Naive thymus-derived CD4-positive, alpha-beta T cell (primary cell): ENCODE measurements around the gene UGT1A10. TPM values are rescaled to one million over a fixed set of nuclear protein-coding genes. Genes with fewer than 3 reads are reported as not detected.

Experiments
- ATAC-seq: fragments of 150-1000 bp; cut with Tn5 transposase; 2 replicates; pipeline ENCODE4 v1.10.0; 2021; ENCODE audit warnings: mild to moderate bottlenecking, moderate library complexity
- CTCF ChIA-PET: fragments of 350-600 bp; sonication (Branson Sonifier 250); formaldehyde crosslinking; loops from one replicate; lab custom pipeline; 2021; ENCODE audit warnings: antibody characterized with exemption; lab: Charles Lee
- POLR2A ChIA-PET: fragments of 350-600 bp; sonication (Branson Sonifier 250); formaldehyde crosslinking; loops from one replicate; lab custom pipeline; 2021; ENCODE audit warnings: antibody characterized with exemption, inconsistent platforms; lab: Charles Lee
- DNase-seq, 9 donors: peaks; one replicate each; pipeline versions ENCODE4 v3.0.0 to v3.0.0-alpha.2; 2020 to 2022; ENCODE audit warnings: mixed read lengths in 1 of 9
- H3K27ac ChIP-seq: one replicate; pipeline ENCODE4 v1.7.0; 2013; ENCODE audit warnings: mild to moderate bottlenecking, low read depth, low read length, moderate library complexity
- H3K27me3 ChIP-seq, 2 donors: one replicate each; pipeline ENCODE4 v1.7.0; 2013; ENCODE audit warnings: low read length in 2 of 2, mild to moderate bottlenecking in 2 of 2, moderate library complexity in 2 of 2; ENCODE audit not compliant: control insufficient read depth in 2 of 2, insufficient read depth in 2 of 2
- H3K36me3 ChIP-seq, 3 experiments: 1 replicate in 2 of 3; 2 replicates in 1 of 3; pipeline ENCODE4 v1.7.0; 2013; ENCODE audit warnings: low read length in 3 of 3, mild to moderate bottlenecking in 3 of 3, moderate library complexity in 1 of 3; ENCODE audit not compliant: insufficient read depth in 3 of 3, control insufficient read depth in 2 of 3
- H3K4me1 ChIP-seq, 2 donors: one replicate each; pipeline ENCODE4 v1.7.0; 2013; ENCODE audit warnings: low read length in 2 of 2, mild to moderate bottlenecking in 2 of 2, moderate library complexity in 1 of 2; ENCODE audit not compliant: control insufficient read depth in 2 of 2, insufficient read depth in 2 of 2
- H3K4me3 ChIP-seq: 2 replicates; pipeline ENCODE4 v1.7.0; 2013; ENCODE audit warnings: mild to moderate bottlenecking, low read length
- H3K9me3 ChIP-seq, 3 experiments: 1 replicate in 2 of 3; 2 replicates in 1 of 3; pipeline ENCODE4 v1.7.0; 2013; ENCODE audit warnings: low read length in 3 of 3; ENCODE audit not compliant: control insufficient read depth in 2 of 3
- H3K27ac Mint-ChIP-seq, 9 donors: one replicate each; pipeline ENCODE4 v1.8.0; 2020 to 2022; ENCODE audit warnings: mixed read lengths in 9 of 9, mild to moderate bottlenecking in 8 of 9, moderate library complexity in 5 of 9, inconsistent platforms in 2 of 9
- H3K27me3 Mint-ChIP-seq, 5 donors: one replicate each; pipeline ENCODE4 v1.8.0; 2021 to 2022; ENCODE audit warnings: mixed read lengths in 5 of 5, mild to moderate bottlenecking in 1 of 5
- H3K36me3 Mint-ChIP-seq, 5 donors: one replicate each; pipeline ENCODE4 v1.8.0; 2020 to 2022; ENCODE audit warnings: mixed read lengths in 5 of 5, mild to moderate bottlenecking in 3 of 5, inconsistent platforms in 1 of 5
- H3K4me1 Mint-ChIP-seq, 7 donors: one replicate each; pipeline ENCODE4 v1.8.0; 2020 to 2022; ENCODE audit warnings: mixed read lengths in 7 of 7, mild to moderate bottlenecking in 3 of 7, inconsistent platforms in 1 of 7
- H3K4me3 Mint-ChIP-seq, 10 donors: one replicate each; pipeline ENCODE4 v1.8.0; 2020 to 2022; ENCODE audit warnings: mild to moderate bottlenecking in 10 of 10, mixed read lengths in 10 of 10, moderate library complexity in 6 of 10, inconsistent platforms in 2 of 10
- H3K9me3 Mint-ChIP-seq, 11 donors: one replicate each; pipeline ENCODE4 v1.8.0; 2020 to 2022; ENCODE audit warnings: mixed read lengths in 11 of 11, mild to moderate bottlenecking in 4 of 11, inconsistent platforms in 1 of 11, moderate library complexity in 1 of 11
- intact Hi-C, 2 donors: fragments of 100-400 bp; cut with micrococcal nuclease; formaldehyde crosslinking; loops; one replicate each; pipeline ENCODE4 v1.15.1; 2023
- polyA plus RNA-seq, 2 donors: library from polyadenylated mRNA; unstranded; fragments of 300-500 nt; fragmentation: Illumina TruSeq; gene quantifications; one replicate each; pipeline ENCODE4 v1.2.3, GENCODE V29; 2021
- total RNA-seq, 6 experiments: library from RNA in 5 of 6; stranded (reverse) in 5 of 6; gene quantifications; 1 replicate in 5 of 6; 2 replicates in 1 of 6; pipeline ENCODE4 v1.2.3 and lab custom pipeline; 2021 to 2026

Gene UGT1A10
- total and polyA plus RNA-seq, 7 experiments from 2014 or later: not detected

GRCh38 chr2:233668605-233669260, 32.5 kb downstream of the UGT1A10 start:
- Histone ChIP-seq H3K9me3 (no peaks in the 10 kb centered on the region), H3K4me3 (no peak overlapping the region), H3K4me1 (no peaks in the 10 kb centered on the region), H3K36me3 (no peaks in the 10 kb centered on the region), H3K27me3 (no peaks in the 10 kb centered on the region), H3K27ac (no peak overlapping the region)
- ChIA-PET CTCF (no interaction called here), POLR2A (no interaction called here)
- no peak for DNase-seq
- intact Hi-C loops: no loop called here
- Mint-ChIP-seq H3K4me3 (no peak overlapping the region), H3K9me3 (peaks cover 0 to 39% (median 9%) of the 10 kb centered on the region in 11 donors), H3K27me3 (peaks cover 15 to 57% (median 38%) of the 10 kb centered on the region in 5 donors), H3K27ac (no peak overlapping the region), H3K36me3 (no peaks in the 10 kb centered on the region), H3K4me1 (no peaks in the 10 kb centered on the region)
- no peak for ATAC-seq

GRCh38 chr2:233671290-233672161, 35.3 kb downstream of the UGT1A10 start, which contains the start of gene UGT1A9:
UGT1A9 (plus strand) TSS chr2:233671898; CDS start chr2:233671935, 37 bp downstream.
- DNase-seq (no peak), ATAC-seq (no peak)
- CTCF ChIA-PET: no interaction called here
- intact Hi-C loops: no loop called here
- no peaks in the 10 kb centered on the region for H3K4me1 ChIP-seq
- no peaks in the 10 kb centered on the region for H3K36me3 Mint-ChIP-seq
- H3K36me3 ChIP-seq: no peaks in the 10 kb centered on the region
- no peak within 1 kb of the TSS for H3K4me3 ChIP-seq
- no peaks in the 10 kb centered on the region for H3K27me3 ChIP-seq
- H3K27ac ChIP-seq: no peak within 1 kb of the TSS
- H3K27me3 Mint-ChIP-seq: peaks cover 19 to 48% (median 28%) of the 10 kb centered on the region in 5 donors
- no peaks in the 10 kb centered on the region for H3K4me1 Mint-ChIP-seq
- H3K9me3 Mint-ChIP-seq: peaks cover 0 to 22% (median 7%) of the 10 kb centered on the region in 11 donors
- POLR2A ChIA-PET: interaction anchor here (0.5 kb wide), 1 partner anchor 8 kb away, joined by 3 read pairs; no protein-coding TSS in a partner anchor
- peak within 1 kb of the TSS in 1 of 9 donors; percentile 20 for H3K27ac Mint-ChIP-seq
- no peak within 1 kb of the TSS for H3K4me3 Mint-ChIP-seq
- H3K9me3 ChIP-seq: no peaks in the 10 kb centered on the region

- peaks cover 19 to 61% (median 34%) of the 10 kb centered on the region in 5 donors for H3K27me3 Mint-ChIP-seq
- ATAC-seq (no peak), DNase-seq (no peak)
- no peaks in the 10 kb centered on the region for H3K9me3 ChIP-seq
- no peak overlapping the region for H3K27ac Mint-ChIP-seq
- H3K27ac ChIP-seq: no peak overlapping the region
- no peaks in the 10 kb centered on the region for H3K27me3 ChIP-seq
- POLR2A ChIA-PET: no interaction called here
- no peaks in the 10 kb centered on the region for H3K36me3 Mint-ChIP-seq
- no peak overlapping the region for H3K4me3 ChIP-seq
- H3K36me3 ChIP-seq: no peaks in the 10 kb centered on the region
- intact Hi-C loops: no loop called here
- H3K4me1 Mint-ChIP-seq: no peaks in the 10 kb centered on the region
- peaks cover 0 to 22% (median 6%) of the 10 kb centered on the region in 11 donors for H3K9me3 Mint-ChIP-seq
- no peaks in the 10 kb centered on the region for H3K4me1 ChIP-seq
- CTCF ChIA-PET: no interaction called here
- no peak overlapping the region for H3K4me3 Mint-ChIP-seq
Measured at GRCh38 chr2:233672886-233673285, 36.6 kb downstream of the UGT1A10 start.

- Histone ChIP-seq H3K27ac (no peak overlapping the region), H3K4me3 (no peak overlapping the region), H3K4me1 (no peaks in the 10 kb centered on the region), H3K36me3 (no peaks in the 10 kb centered on the region), H3K27me3 (no peaks in the 10 kb centered on the region), H3K9me3 (no peaks in the 10 kb centered on the region)
- ATAC-seq (no peak), DNase-seq (no peak)
- H3K36me3 Mint-ChIP-seq: no peaks in the 10 kb centered on the region
- H3K4me3 Mint-ChIP-seq: no peak overlapping the region
- CTCF ChIA-PET: no interaction called here
- H3K9me3 Mint-ChIP-seq: peaks cover 0 to 13% (median 0%) of the 10 kb centered on the region in 11 donors
- peaks cover 25 to 54% (median 32%) of the 10 kb centered on the region in 5 donors for H3K27me3 Mint-ChIP-seq
- intact Hi-C loops: no loop called here
- POLR2A ChIA-PET: no interaction called here
- no peak overlapping the region for H3K27ac Mint-ChIP-seq
- H3K4me1 Mint-ChIP-seq: no peaks in the 10 kb centered on the region
Measured at GRCh38 chr2:233673896-233674295, 37.6 kb downstream of the UGT1A10 start.

- no peak overlapping the region for H3K27ac Mint-ChIP-seq
- POLR2A ChIA-PET: no interaction called here
- H3K27me3 Mint-ChIP-seq: peaks cover 26 to 55% (median 32%) of the 10 kb centered on the region in 5 donors
- ATAC-seq (no peak), DNase-seq (no peak)
- no peaks in the 10 kb centered on the region for H3K36me3 Mint-ChIP-seq
- no peaks in the 10 kb centered on the region for H3K27me3 ChIP-seq
- no peak overlapping the region for H3K27ac ChIP-seq
- H3K4me1 ChIP-seq: no peaks in the 10 kb centered on the region
- peaks cover 0 to 9% (median 0%) of the 10 kb centered on the region in 11 donors for H3K9me3 Mint-ChIP-seq
- intact Hi-C loops: no loop called here
- H3K36me3 ChIP-seq: no peaks in the 10 kb centered on the region
- H3K4me3 Mint-ChIP-seq: no peak overlapping the region
- no peaks in the 10 kb centered on the region for H3K4me1 Mint-ChIP-seq
- no peak overlapping the region for H3K4me3 ChIP-seq
- CTCF ChIA-PET: no interaction called here
- H3K9me3 ChIP-seq: no peaks in the 10 kb centered on the region
Measured at GRCh38 chr2:233674314-233674713, 38.1 kb downstream of the UGT1A10 start.

GRCh38 chr2:233674995-233675394, 38.7 kb downstream of the UGT1A10 start:
- no peaks in the 10 kb centered on the region for H3K36me3 ChIP-seq
- no peak overlapping the region for H3K4me3 Mint-ChIP-seq
- ChIA-PET CTCF (no interaction called here), POLR2A (no interaction called here)
- H3K27ac ChIP-seq: no peak overlapping the region
- H3K4me1 Mint-ChIP-seq: no peaks in the 10 kb centered on the region
- intact Hi-C loops: no loop called here
- ATAC-seq (no peak), DNase-seq (no peak)
- H3K4me3 ChIP-seq: no peak overlapping the region
- H3K27me3 ChIP-seq: no peaks in the 10 kb centered on the region
- H3K4me1 ChIP-seq: no peaks in the 10 kb centered on the region
- peaks cover 28 to 59% (median 35%) of the 10 kb centered on the region in 5 donors for H3K27me3 Mint-ChIP-seq
- H3K27ac Mint-ChIP-seq: no peak overlapping the region
- no peaks in the 10 kb centered on the region for H3K9me3 ChIP-seq
- no peaks in the 10 kb centered on the region for H3K36me3 Mint-ChIP-seq
- peaks cover 0 to 9% (median 0%) of the 10 kb centered on the region in 11 donors for H3K9me3 Mint-ChIP-seq
